Measurements from ENCODE around the gene CHGA.

GRCh38 chr14:92978229-92979021 is 55.5 kb downstream of the CHGA start:
- TF ChIP-seq CTCF (IDR thresholded peaks at IDR 0.05; ENCODE audit: control extremely low read depth in 1 of 3, insufficient read depth in 1 of 3, low read depth in 1 of 3, low read length in 3 of 3) (no peak), CREB1 (IDR thresholded peaks at IDR 0.05) (no peak), EZH2 (IDR thresholded peaks at IDR 0.05; ENCODE audit: low read depth, low read length, severe bottlenecking) (no peak), YY1 (IDR thresholded peaks at IDR 0.05; ENCODE audit: low read depth, low read length) (no peak)

Measured in H1 (cell line).